GM18519 (cell line): ENCODE results near the gene STRC.
"Not testable (repeated sequence)": the region's sequence is repeated elsewhere in the genome, so short reads cannot be mapped to it uniquely, and the experiment has no call there.

Experiments
- ATAC-seq: cut with Tn5 transposase; IDR thresholded peaks from one replicate; pipeline ENCODE4 v1.9.1; 2021; ENCODE audit warnings: mild to moderate bottlenecking, moderate library complexity; ENCODE audit not compliant: unreplicated experiment, low FRiP score

The STRC gene

DNA sequence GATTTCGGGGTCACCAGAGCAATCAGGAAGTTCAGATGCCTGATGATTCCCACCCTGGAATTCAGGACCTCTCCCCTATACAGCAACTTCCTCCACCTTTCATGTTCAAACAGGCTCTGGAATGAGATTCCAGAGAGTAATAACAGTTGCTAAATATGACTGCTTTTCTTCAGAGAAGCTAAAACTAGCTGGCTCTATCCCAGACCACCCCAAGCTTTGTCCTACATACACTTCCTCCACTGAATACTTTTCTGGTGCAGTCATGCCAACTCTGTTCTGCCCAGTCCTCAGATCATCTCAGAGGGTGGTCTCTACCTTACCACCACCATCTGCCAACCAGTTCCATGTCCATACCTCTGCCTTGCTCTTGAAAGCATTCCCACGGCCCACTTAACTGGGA, 52.0 kb downstream of the STRC start:
- ATAC-seq = not testable (repeated sequence)

DNA sequence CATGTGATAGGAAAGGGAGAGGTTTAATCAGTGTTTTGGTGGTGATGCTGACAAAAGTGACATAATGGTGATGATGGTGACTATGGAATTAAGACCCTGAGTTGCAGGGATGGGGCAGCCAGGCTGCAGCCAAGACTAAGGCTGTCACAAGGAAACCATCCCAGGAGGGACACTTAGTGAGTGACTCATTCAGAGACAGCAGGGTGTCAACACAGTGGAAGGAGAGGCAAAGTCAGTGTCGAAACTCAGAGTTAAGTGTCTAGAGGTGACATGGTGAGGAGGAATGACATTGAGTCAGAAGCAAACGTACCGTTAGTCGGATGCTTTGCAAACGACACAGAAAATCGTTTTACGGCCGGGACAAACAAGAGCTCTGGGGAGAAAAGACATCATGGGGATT, 54.8 kb downstream of the STRC start:
- ATAC-seq = not testable (repeated sequence)

DNA sequence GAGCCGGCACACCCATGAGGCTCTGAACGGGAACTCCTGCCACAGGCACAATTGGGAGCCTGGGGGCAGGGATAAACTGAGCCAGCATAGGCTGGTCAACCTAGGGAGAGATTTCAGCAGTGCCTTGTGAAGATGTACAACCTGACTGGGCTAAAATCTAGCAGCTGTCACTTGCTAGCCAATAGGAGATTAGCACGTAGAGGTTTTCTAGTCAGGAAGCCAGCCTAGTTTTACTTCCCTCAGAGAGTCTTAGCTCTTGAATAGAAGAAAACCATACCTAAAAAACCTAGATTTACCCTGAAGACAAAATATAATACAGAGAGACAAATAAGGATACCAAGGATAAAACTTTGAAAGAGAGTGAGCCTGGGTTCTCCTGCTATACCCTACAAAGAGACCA, 55.8 kb downstream of the STRC start:
- not testable (repeated sequence) for ATAC-seq

DNA sequence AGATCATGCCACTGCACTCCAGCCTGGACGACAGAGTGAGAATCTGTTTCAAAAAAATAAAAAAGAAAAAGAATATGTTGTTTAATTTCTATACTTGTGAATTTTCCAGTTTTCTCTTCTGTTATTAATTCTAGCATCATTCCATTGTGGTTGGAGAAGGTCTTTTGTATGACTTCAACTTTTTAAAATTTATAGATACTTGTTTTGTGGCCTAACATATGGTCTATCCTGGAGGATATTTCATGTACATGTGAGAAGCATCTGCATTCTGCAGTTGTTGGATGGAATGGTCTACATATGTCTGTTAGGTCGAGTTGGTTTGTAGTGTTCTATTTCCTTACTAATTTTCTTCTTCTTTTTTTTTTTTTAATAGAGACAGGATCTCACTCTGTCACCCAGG, 65.6 kb downstream of the STRC start:
- no peak for ATAC-seq

DNA sequence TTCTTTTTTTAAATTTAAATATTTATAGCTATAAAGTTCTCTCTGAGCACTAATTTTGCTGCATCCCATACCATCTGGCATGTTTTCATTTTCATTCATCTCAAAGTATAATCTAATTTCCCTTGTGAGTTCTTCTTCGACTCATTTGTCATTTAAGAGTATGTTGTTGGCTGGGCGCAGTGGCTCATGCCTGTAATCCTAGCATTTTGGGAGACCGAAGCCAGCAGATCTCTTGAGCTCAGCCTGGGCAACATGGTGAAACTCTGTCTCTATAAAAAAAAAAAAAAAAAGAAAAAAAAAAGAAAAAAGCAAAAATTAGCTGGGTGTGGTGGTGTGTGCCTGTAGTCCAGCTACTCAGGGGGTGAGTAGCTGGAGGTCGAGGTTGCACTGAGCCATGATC, 66.3 kb downstream of the STRC start:
- no peak for ATAC-seq

DNA sequence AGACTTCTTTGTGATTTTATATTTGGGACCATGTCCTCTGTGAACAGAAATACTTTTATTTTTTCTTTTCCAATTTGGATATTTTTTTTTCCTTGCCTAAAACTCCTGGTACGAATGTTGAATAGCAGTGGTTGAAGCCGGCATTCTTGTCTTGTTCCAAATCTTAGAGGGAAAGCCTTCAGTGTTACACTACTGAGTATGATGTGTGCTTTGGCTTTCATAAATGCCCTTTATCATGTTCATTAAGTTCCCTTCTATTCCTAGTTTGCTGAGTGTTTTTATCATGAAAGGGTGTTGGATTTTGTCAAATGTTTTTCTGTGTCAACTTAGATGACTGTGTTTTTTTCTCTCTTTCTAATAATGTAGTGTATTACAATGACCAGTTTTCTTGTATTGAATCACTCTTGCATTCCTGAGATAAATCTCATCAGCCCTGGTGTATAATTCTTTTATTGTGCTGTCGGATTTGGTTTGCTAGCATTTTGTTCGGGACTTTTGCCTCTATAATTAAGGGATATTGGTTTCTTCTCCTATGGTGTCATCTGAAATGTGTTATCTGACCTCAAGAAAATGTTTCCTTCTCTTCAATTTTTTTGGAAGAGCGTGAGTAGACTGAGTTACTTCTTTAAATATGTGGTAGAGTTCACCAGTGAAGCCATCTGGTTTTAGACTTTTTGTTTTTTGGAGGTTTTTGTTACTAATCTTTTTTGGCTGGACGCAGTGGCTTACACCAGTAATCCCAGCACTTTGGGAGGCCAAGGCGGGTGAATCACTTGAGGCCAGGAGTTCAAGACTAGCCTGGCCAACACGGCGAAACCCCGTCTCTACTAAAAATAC, 67.9 kb downstream of the STRC start:
- ATAC-seq = no peak
